HEK293T (cell line): ENCODE results near the gene PTPRG.

Experiments used
- ARNT ChIP-seq: fragments of 450-650 bp; IDR thresholded peaks from 2 replicates; pipeline ENCODE4 v1.6.1; 2017; ENCODE audit warnings: mild to moderate bottlenecking
- CTBP1 ChIP-seq: fragments of 450-650 bp; IDR thresholded peaks from 2 replicates; pipeline ENCODE4 v1.6.1; 2016; ENCODE audit warnings: borderline replicate concordance
- ELF4 ChIP-seq: fragments of 450-650 bp; IDR thresholded peaks from 2 replicates; pipeline ENCODE4 v1.6.1; 2017; ENCODE audit warnings: antibody characterized with exemption
- FOXA1 ChIP-seq: fragments of 450-650 bp; IDR thresholded peaks from 2 replicates; pipeline ENCODE4 v1.6.1; 2016; ENCODE audit warnings: mild to moderate bottlenecking
- FOXK2 ChIP-seq: fragments of 450-650 bp; IDR thresholded peaks from 2 replicates; pipeline ENCODE4 v1.6.1; 2016; ENCODE audit warnings: mild to moderate bottlenecking
- HDGF ChIP-seq: fragments of 450-650 bp; IDR thresholded peaks from 2 replicates; pipeline ENCODE4 v1.6.1; 2017; ENCODE audit warnings: antibody characterized with exemption, borderline replicate concordance
- SP1 ChIP-seq: fragments of 450-650 bp; IDR thresholded peaks from 2 replicates; pipeline ENCODE4 v1.6.1; 2017
- TARDBP ChIP-seq: fragments of 450-650 bp; IDR thresholded peaks from 2 replicates; pipeline ENCODE4 v1.6.1; 2016

- TF ChIP-seq ARNT (no peak), ELF4 (no peak), HDGF (no peak), FOXK2 (no peak), CTBP1 (no peak), SP1 (no peak), FOXA1 (no peak), TARDBP (no peak)
Observed at GRCh38 chr3:61940236-61940635, 378.9 kb downstream of the PTPRG start.
